Fibroblast of pulmonary artery (primary cell): ENCODE measurements around the gene TCEANC2.

Source experiments
- DNase-seq: peaks from one replicate; pipeline ENCODE4 v3.0.0-alpha.2; 2010; ENCODE audit warnings: low read depth
- H3K4me3 ChIP-seq: replicated peaks from 2 replicates; pipeline ENCODE4 v1.5.1; 2011; ENCODE audit warnings: low read depth, mild to moderate bottlenecking, control low read depth, low read length, moderate library complexity
- CTCF ChIP-seq: IDR thresholded peaks from 2 replicates; pipeline ENCODE4 v1.5.1; 2011; ENCODE audit warnings: mild to moderate bottlenecking, control low read depth, low read length, inconsistent platforms; ENCODE audit errors: missing control alignments

The TCEANC2 gene

GRCh38 chr1:54051933-54052430 lies 1.4 kb upstream of the TCEANC2 start:
- DNase-seq, result no peak
- no peak for TF ChIP-seq CTCF
- peak overlapping the region; percentile 98 for H3K4me3 ChIP-seq

GRCh38 chr1:54052431-54052933 lies 926 bp upstream of the TCEANC2 start:
- peak overlapping the region; percentile 98 for H3K4me3 ChIP-seq
- TF ChIP-seq CTCF, result no peak
- peak; percentile 66 for DNase-seq

GRCh38 chr1:54053745-54054437 lies 483 bp downstream of the TCEANC2 start:
- H3K4me3 ChIP-seq, result peak overlapping the region; percentile 98
- no peak for TF ChIP-seq CTCF
- peak; percentile 24 for DNase-seq

- DNase-seq, result no peak
These were observed 986 bp downstream of the TCEANC2 start for GRCh38 chr1:54054438-54054749.

GRCh38 chr1:54064299-54064698 lies 10.9 kb downstream of the TCEANC2 start:
- TF ChIP-seq CTCF, result no peak
- no peak overlapping the region for H3K4me3 ChIP-seq
- no peak for DNase-seq

More at GRCh38 chr1:54054438-54054749, 986 bp downstream of the TCEANC2 start:
- peak overlapping the region; percentile 98 for H3K4me3 ChIP-seq
- TF ChIP-seq CTCF, result no peak

GRCh38 chr1:54069791-54070170 lies 16.4 kb downstream of the TCEANC2 start:
- H3K4me3 ChIP-seq, result no peak overlapping the region
- DNase-seq, result no peak
- TF ChIP-seq CTCF, result no peak
